GM23338 (cell line): ENCODE measurements around the gene SPR. TPM values are rescaled to one million over a fixed set of nuclear protein-coding genes. Genes with fewer than 3 reads are reported as not detected.
A peak's percentile ranks its signal among the peaks of the same experiment; 100 is the strongest.

Experiments used
- ATAC-seq: fragments of 200-7000 bp; cut with Tn5 transposase; 3 replicates; pipeline ENCODE4 v1.9.1; 2020
- DNase-seq: peaks from one replicate; pipeline ENCODE4 v3.0.0-alpha.2; 2015; ENCODE audit warnings: low spot score
- H2AFZ ChIP-seq: fragments of 200-600 bp; sonication (generic); 2 replicates; pipeline ENCODE4 v1.8.0; 2016; ENCODE audit warnings: antibody characterized with exemption, mild to moderate bottlenecking, moderate library complexity
- H3F3A ChIP-seq: fragments of 200-600 bp; sonication (generic); replicated peaks from 2 replicates; pipeline ENCODE4 v1.8.0; 2017; ENCODE audit warnings: antibody characterized with exemption, mixed run types, low read depth
- H3K27ac ChIP-seq: fragments of 200-600 bp; sonication (generic); 2 replicates; pipeline ENCODE4 v1.6.1; 2016; ENCODE audit warnings: low read depth
- H3K27me3 ChIP-seq: fragments of 200-600 bp; sonication (generic); 2 replicates; pipeline ENCODE4 v1.8.0; 2016; ENCODE audit warnings: mild to moderate bottlenecking, mixed run types, moderate library complexity; ENCODE audit not compliant: insufficient read depth
- H3K36me3 ChIP-seq: fragments of 200-600 bp; sonication (generic); 2 replicates; pipeline ENCODE4 v1.8.0; 2016; ENCODE audit warnings: mild to moderate bottlenecking; ENCODE audit not compliant: insufficient read depth
- H3K4me1 ChIP-seq: fragments of 200-600 bp; sonication (generic); 2 replicates; pipeline ENCODE4 v1.8.0; 2016; ENCODE audit warnings: mild to moderate bottlenecking, moderate library complexity; ENCODE audit not compliant: insufficient read depth
- H3K4me2 ChIP-seq: fragments of 200-600 bp; sonication (generic); 2 replicates; pipeline ENCODE4 v1.7.1; 2017; ENCODE audit warnings: mixed run types
- H3K4me3 ChIP-seq: fragments of 200-600 bp; sonication (generic); 2 replicates; pipeline ENCODE4 v1.6.1; 2016; ENCODE audit warnings: mixed run types
- H3K79me2 ChIP-seq: fragments of 200-600 bp; sonication (generic); replicated peaks from 2 replicates; pipeline ENCODE4 v1.8.0; 2017; ENCODE audit warnings: mild to moderate bottlenecking; ENCODE audit not compliant: insufficient read depth
- H3K9me2 ChIP-seq: fragments of 200-600 bp; sonication (generic); 2 replicates; pipeline ENCODE4 v1.8.0; 2017; ENCODE audit not compliant: insufficient read depth
- H4K20me1 ChIP-seq: fragments of 200-600 bp; sonication (generic); replicated peaks from 2 replicates; pipeline ENCODE4 v1.8.0; 2017; ENCODE audit warnings: mild to moderate bottlenecking; ENCODE audit not compliant: insufficient read depth
- H3K27ac Mint-ChIP-seq: 2 replicates; pipeline ENCODE4 v1.8.0; 2020; ENCODE audit warnings: inconsistent platforms, mild to moderate bottlenecking, moderate library complexity, mixed read lengths
- H3K27me3 Mint-ChIP-seq: 3 replicates; pipeline ENCODE4 v1.8.0; 2022; ENCODE audit warnings: low read depth, mild to moderate bottlenecking, moderate library complexity, mixed read lengths, inconsistent platforms; ENCODE audit not compliant: insufficient read depth, poor library complexity
- H3K36me3 Mint-ChIP-seq: 3 replicates; pipeline ENCODE4 v1.8.0; 2021; ENCODE audit warnings: low read depth, mild to moderate bottlenecking, inconsistent platforms, moderate library complexity, mixed read lengths
- H3K4me1 Mint-ChIP-seq: 3 replicates; pipeline ENCODE4 v1.8.0; 2020; ENCODE audit warnings: mild to moderate bottlenecking, inconsistent platforms, mixed read lengths
- H3K4me3 Mint-ChIP-seq: 3 replicates; pipeline ENCODE4 v1.8.0; 2021; ENCODE audit warnings: moderate library complexity, mild to moderate bottlenecking, inconsistent platforms, mixed read lengths
- H3K9me3 Mint-ChIP-seq: 3 replicates; pipeline ENCODE4 v1.8.0; 2020; ENCODE audit warnings: moderate library complexity, mild to moderate bottlenecking, inconsistent platforms, mixed read lengths
- EZH2 ChIP-seq: fragments of 200-600 bp; sonication (generic); IDR thresholded peaks from one replicate; pipeline ENCODE4 v1.8.0; 2017; ENCODE audit warnings: antibody characterized with exemption, mild to moderate bottlenecking, low read depth; ENCODE audit not compliant: unreplicated experiment
- JUNB ChIP-seq: IDR thresholded peaks from one replicate; pipeline ENCODE4 v1.6.1; 2016; ENCODE audit warnings: antibody characterized with exemption; ENCODE audit not compliant: unreplicated experiment
- POLR2AphosphoS5 ChIP-seq: IDR thresholded peaks from 2 replicates; pipeline ENCODE4 v1.6.1; 2016; ENCODE audit warnings: antibody characterized with exemption, low read depth
- polyA plus RNA-seq: library from polyadenylated mRNA; unstranded; fragments of >200 nt; fragmentation: Nextera tagmentation; extraction: Ambion mirVana; gene quantifications from 2 replicates; pipeline ENCODE4 v1.2.1, GENCODE V29; 2016
- total RNA-seq: library from RNA; depleted of rRNA; stranded (reverse); fragments of >200 nt; shearing (Covaris generic); gene quantifications from 2 replicates; pipeline ENCODE4 v1.2.3, GENCODE V29; 2014
- TF ChIP-seq, protein P1 (sequence below), 2 experiments: fragments of 200-600 bp in 1 of 2; sonication (generic) in 1 of 2; conservative IDR thresholded peaks; 2 replicates each; pipeline versions ENCODE4 v1.5.1 to v1.6.1; 2016 to 2017; ENCODE audit warnings: antibody characterized with exemption in 2 of 2, low read depth in 2 of 2, mild to moderate bottlenecking in 2 of 2, moderate library complexity in 1 of 2
- TF ChIP-seq, protein P2 (sequence below): IDR thresholded peaks from one replicate; pipeline ENCODE4 v1.6.1; 2018; ENCODE audit warnings: antibody characterized with exemption; ENCODE audit not compliant: unreplicated experiment

SPR gene
- total and polyA plus RNA-seq, 2 experiments from 2014 or later, result 10.7 to 15.2 TPM

DNA sequence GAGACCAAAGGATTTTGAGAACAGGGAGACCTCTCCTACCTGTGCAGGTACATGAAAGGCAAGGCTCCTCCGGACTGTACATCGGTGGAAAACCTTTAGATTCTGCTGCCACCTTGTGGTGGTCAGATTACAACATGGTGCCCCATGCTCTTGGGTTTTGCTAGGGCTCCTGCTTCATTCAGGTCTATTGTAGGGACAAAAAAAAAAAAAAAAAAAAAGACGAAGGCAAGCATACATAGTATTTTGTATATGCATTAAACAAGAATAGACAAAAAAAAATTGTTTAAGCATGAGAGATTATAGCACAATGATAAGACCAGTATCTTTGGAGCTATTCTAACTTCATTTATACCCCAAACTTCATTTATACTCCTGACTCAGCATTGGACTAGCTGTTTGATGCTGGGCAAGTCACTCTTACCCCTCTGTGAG lies 27.4 kb upstream of the SPR start:
- Histone ChIP-seq H3K9me2 (no peaks in the 10 kb centered on the region), H3K79me2 (no peaks in the 10 kb centered on the region), H3F3A (no peaks in the 10 kb centered on the region), H3K27ac (no peak overlapping the region), H3K4me1 (peaks cover 4% of the 10 kb centered on the region; the same call in 1 of the 2 replicates), H2AFZ (no peak overlapping the region), H4K20me1 (no peaks in the 10 kb centered on the region), H3K36me3 (no peaks in the 10 kb centered on the region), H3K4me2 (no peak overlapping the region), H3K4me3 (no peak overlapping the region), H3K27me3 (peaks cover 12% of the 10 kb centered on the region; the same call in 1 of the 2 replicates)
- TF ChIP-seq, protein P1, sequence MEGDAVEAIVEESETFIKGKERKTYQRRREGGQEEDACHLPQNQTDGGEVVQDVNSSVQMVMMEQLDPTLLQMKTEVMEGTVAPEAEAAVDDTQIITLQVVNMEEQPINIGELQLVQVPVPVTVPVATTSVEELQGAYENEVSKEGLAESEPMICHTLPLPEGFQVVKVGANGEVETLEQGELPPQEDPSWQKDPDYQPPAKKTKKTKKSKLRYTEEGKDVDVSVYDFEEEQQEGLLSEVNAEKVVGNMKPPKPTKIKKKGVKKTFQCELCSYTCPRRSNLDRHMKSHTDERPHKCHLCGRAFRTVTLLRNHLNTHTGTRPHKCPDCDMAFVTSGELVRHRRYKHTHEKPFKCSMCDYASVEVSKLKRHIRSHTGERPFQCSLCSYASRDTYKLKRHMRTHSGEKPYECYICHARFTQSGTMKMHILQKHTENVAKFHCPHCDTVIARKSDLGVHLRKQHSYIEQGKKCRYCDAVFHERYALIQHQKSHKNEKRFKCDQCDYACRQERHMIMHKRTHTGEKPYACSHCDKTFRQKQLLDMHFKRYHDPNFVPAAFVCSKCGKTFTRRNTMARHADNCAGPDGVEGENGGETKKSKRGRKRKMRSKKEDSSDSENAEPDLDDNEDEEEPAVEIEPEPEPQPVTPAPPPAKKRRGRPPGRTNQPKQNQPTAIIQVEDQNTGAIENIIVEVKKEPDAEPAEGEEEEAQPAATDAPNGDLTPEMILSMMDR (conservative IDR thresholded peaks at IDR 0.05; ENCODE audit: low read depth in 2 of 2), result peak; percentile 75 to 96
- no peak for TF ChIP-seq JUNB
- no peak for TF ChIP-seq POLR2AphosphoS5
- no peak overlapping the region for H3K4me3 Mint-ChIP-seq
- no peaks in the 10 kb centered on the region for H3K9me3 Mint-ChIP-seq
- peak; percentile 93 for DNase-seq
- no peak overlapping the region for H3K27ac Mint-ChIP-seq
- peak; percentile 68 for ATAC-seq
- peaks cover 21% of the 10 kb centered on the region for H3K4me1 Mint-ChIP-seq
- H3K27me3 Mint-ChIP-seq, result peaks cover 3% of the 10 kb centered on the region
- H3K36me3 Mint-ChIP-seq, result no peaks in the 10 kb centered on the region

DNA sequence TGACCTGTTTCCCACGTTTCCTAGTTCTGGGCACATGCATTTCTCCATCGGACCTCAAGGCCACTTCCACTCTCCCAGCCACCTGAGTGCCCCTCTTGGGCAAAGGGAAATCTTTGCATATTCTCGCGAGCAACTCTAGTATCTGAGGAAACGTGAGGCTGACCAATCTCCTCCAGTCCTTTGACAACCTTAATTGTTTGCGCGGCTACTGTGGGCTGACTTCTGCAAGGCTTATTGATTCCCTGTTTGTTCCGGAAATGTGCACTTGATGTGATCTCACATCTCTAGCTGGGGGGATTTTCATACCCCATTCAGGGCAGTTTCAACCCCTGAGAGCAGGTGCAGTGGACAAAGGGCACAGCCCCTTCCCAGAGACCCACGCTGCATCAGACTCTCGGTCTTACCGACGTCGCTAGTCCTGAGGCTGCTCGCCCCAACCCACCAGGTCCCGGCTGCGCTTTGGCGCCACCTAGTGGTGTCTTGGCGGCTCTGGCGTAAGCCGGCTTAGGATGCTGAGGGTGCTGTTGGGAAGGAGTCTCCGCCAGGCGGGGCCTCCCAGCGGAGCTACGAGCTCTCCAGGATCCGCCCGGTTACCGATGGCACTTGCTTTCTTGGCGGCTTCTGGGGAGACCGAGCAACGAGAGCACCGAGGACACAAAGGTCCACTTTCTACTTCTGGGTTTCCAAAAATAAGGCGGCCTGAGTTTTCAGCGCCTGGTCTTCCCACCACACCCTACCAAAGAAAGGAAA lies 24.8 kb upstream of the SPR start:
- Histone ChIP-seq H3K27me3 (peaks cover 12% of the 10 kb centered on the region; the same call in 1 of the 2 replicates), H3F3A (no peaks in the 10 kb centered on the region), H3K4me1 (peaks cover 4% of the 10 kb centered on the region; the same call in 1 of the 2 replicates), H3K9me2 (no peaks in the 10 kb centered on the region), H2AFZ (peak overlapping the region; percentile 96), H3K4me3 (peak overlapping the region; percentile 58), H3K36me3 (no peaks in the 10 kb centered on the region), H4K20me1 (no peaks in the 10 kb centered on the region), H3K4me2 (peak overlapping the region; percentile 88), H3K79me2 (no peaks in the 10 kb centered on the region), H3K27ac (no peak overlapping the region)
- TF ChIP-seq, protein P1 (conservative IDR thresholded peaks at IDR 0.05; ENCODE audit: low read depth in 2 of 2), result peak; percentile 94 to 99
- TF ChIP-seq, protein P2, sequence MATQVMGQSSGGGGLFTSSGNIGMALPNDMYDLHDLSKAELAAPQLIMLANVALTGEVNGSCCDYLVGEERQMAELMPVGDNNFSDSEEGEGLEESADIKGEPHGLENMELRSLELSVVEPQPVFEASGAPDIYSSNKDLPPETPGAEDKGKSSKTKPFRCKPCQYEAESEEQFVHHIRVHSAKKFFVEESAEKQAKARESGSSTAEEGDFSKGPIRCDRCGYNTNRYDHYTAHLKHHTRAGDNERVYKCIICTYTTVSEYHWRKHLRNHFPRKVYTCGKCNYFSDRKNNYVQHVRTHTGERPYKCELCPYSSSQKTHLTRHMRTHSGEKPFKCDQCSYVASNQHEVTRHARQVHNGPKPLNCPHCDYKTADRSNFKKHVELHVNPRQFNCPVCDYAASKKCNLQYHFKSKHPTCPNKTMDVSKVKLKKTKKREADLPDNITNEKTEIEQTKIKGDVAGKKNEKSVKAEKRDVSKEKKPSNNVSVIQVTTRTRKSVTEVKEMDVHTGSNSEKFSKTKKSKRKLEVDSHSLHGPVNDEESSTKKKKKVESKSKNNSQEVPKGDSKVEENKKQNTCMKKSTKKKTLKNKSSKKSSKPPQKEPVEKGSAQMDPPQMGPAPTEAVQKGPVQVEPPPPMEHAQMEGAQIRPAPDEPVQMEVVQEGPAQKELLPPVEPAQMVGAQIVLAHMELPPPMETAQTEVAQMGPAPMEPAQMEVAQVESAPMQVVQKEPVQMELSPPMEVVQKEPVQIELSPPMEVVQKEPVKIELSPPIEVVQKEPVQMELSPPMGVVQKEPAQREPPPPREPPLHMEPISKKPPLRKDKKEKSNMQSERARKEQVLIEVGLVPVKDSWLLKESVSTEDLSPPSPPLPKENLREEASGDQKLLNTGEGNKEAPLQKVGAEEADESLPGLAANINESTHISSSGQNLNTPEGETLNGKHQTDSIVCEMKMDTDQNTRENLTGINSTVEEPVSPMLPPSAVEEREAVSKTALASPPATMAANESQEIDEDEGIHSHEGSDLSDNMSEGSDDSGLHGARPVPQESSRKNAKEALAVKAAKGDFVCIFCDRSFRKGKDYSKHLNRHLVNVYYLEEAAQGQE, result no peak
- TF ChIP-seq EZH2, result no peak
- Mint-ChIP-seq H3K36me3 (no peaks in the 10 kb centered on the region), H3K27ac (no peak overlapping the region), H3K4me3 (peak overlapping the region; percentile 72), H3K4me1 (peaks cover 12% of the 10 kb centered on the region), H3K9me3 (no peaks in the 10 kb centered on the region), H3K27me3 (peaks cover 3% of the 10 kb centered on the region)
- peak; percentile 95 for ATAC-seq
- peak; percentile 96 for DNase-seq
